ENCODE data around the gene ERCC6.

DNA sequence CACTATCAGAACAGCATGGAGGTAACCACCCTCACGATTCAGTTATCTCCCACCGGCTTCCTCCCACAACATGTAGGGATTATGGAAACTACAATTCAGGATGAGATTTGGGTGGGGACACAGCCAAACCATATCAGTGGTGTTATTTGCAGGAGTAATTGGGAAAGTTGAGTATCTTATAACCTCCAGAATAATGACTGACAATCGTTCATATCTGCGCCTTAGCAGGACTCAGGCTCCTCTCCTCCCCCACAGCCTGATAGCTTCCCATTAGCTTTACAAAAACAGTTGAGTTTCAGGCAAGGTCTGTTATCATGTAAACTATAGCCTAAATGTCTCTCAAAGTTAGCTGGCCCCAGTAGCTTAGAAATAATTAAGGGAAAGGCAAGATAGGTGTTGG, 3.4 kb upstream of the ERCC6 start:
- TF ChIP-seq, protein P1, sequence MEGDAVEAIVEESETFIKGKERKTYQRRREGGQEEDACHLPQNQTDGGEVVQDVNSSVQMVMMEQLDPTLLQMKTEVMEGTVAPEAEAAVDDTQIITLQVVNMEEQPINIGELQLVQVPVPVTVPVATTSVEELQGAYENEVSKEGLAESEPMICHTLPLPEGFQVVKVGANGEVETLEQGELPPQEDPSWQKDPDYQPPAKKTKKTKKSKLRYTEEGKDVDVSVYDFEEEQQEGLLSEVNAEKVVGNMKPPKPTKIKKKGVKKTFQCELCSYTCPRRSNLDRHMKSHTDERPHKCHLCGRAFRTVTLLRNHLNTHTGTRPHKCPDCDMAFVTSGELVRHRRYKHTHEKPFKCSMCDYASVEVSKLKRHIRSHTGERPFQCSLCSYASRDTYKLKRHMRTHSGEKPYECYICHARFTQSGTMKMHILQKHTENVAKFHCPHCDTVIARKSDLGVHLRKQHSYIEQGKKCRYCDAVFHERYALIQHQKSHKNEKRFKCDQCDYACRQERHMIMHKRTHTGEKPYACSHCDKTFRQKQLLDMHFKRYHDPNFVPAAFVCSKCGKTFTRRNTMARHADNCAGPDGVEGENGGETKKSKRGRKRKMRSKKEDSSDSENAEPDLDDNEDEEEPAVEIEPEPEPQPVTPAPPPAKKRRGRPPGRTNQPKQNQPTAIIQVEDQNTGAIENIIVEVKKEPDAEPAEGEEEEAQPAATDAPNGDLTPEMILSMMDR (IDR thresholded peaks at IDR 0.05): no peak
- TF ChIP-seq POLR2A (IDR thresholded peaks at IDR 0.05): no peak

Measured in testis (tissue), 2 donors.